PC-9 (cell line): ENCODE measurements around the gene ACOT6. TPM values are rescaled to one million over a fixed set of nuclear protein-coding genes. Genes with fewer than 3 reads are reported as not detected.
A peak's percentile ranks its signal among the peaks of the same experiment; 100 is the strongest.

Experiments used
- BruUV-seq: library from RNA; stranded (reverse); fragments of 400-500 nt; replicated peaks from 2 replicates; lab custom pipeline; 2021; lab: Mats Ljungman, UMichigan
- CTCF ChIA-PET: fragments of 300-600 bp; sonication (Branson Sonifier 250); formaldehyde crosslinking; loops from one replicate; lab custom pipeline; 2022; ENCODE audit warnings: antibody characterized with exemption; lab: Charles Lee
- POLR2A ChIA-PET: fragments of 300-600 bp; sonication (Branson Sonifier 250); formaldehyde crosslinking; loops from one replicate; lab custom pipeline; 2022; ENCODE audit warnings: antibody characterized with exemption; ENCODE audit not compliant: unreplicated experiment; lab: Charles Lee
- DNase-seq, 2 experiments: peaks; one replicate each; pipeline versions ENCODE4 v3.0.0 to v3.0.0-alpha.2; 2015 to 2022; ENCODE audit warnings: mixed read lengths in 1 of 2
- H2AFZ ChIP-seq: fragments of 200-600 bp; sonication (generic); 2 replicates; pipeline ENCODE4 v1.8.1; 2017; ENCODE audit warnings: antibody characterized with exemption
- H3F3A ChIP-seq: fragments of 200-600 bp; sonication (generic); 2 replicates; pipeline ENCODE4 v1.8.1; 2017; ENCODE audit warnings: antibody characterized with exemption, mild to moderate bottlenecking, low read depth; ENCODE audit not compliant: insufficient read depth
- H3K27ac ChIP-seq: fragments of 200-600 bp; sonication (generic); 2 replicates; pipeline ENCODE4 v1.6.1; 2016; ENCODE audit warnings: mixed run types
- H3K27me3 ChIP-seq: fragments of 200-600 bp; sonication (generic); 2 replicates; pipeline ENCODE4 v1.6.1; 2016; ENCODE audit warnings: low read depth, mixed run types; ENCODE audit not compliant: insufficient read depth
- H3K36me3 ChIP-seq: fragments of 200-600 bp; sonication (generic); 2 replicates; pipeline ENCODE4 v1.6.1; 2016; ENCODE audit warnings: low read depth, mixed run types
- H3K4me1 ChIP-seq: fragments of 200-600 bp; sonication (generic); replicated peaks from 2 replicates; pipeline ENCODE4 v1.6.1; 2016; ENCODE audit warnings: mixed run types; ENCODE audit not compliant: insufficient read depth
- H3K4me2 ChIP-seq: fragments of 200-600 bp; sonication (generic); 2 replicates; pipeline ENCODE4 v1.6.1; 2017; ENCODE audit warnings: mixed run types
- H3K4me3 ChIP-seq: fragments of 200-600 bp; sonication (generic); 2 replicates; pipeline ENCODE4 v1.6.1; 2016; ENCODE audit warnings: mixed run types
- H3K79me2 ChIP-seq: fragments of 200-600 bp; sonication (generic); 2 replicates; pipeline ENCODE4 v1.6.1; 2017; ENCODE audit warnings: low read depth, mixed run types
- H3K9me2 ChIP-seq: fragments of 200-600 bp; sonication (generic); 2 replicates; pipeline ENCODE4 v1.8.1; 2017; ENCODE audit warnings: mild to moderate bottlenecking; ENCODE audit not compliant: insufficient read depth
- H3K9me3 ChIP-seq: fragments of 200-600 bp; sonication (generic); 2 replicates; pipeline ENCODE4 v1.8.1; 2016; ENCODE audit warnings: low read depth; ENCODE audit not compliant: insufficient read depth
- H4K20me1 ChIP-seq: fragments of 200-600 bp; sonication (generic); 2 replicates; pipeline ENCODE4 v1.8.1; 2017; ENCODE audit not compliant: insufficient read depth
- CTCF ChIP-seq: fragments of 200-600 bp; sonication (generic); conservative IDR thresholded peaks from 2 replicates; pipeline ENCODE4 v1.6.1; 2017; ENCODE audit warnings: mixed run types, antibody characterized with exemption, mild to moderate bottlenecking, moderate library complexity
- EZH2 ChIP-seq: fragments of 200-600 bp; sonication (generic); IDR thresholded peaks from 2 replicates; pipeline ENCODE4 v1.8.0; 2017; ENCODE audit warnings: antibody characterized with exemption, low read depth
- intact Hi-C: fragments of 100-400 bp; cut with micrococcal nuclease; formaldehyde crosslinking; loops from one replicate; pipeline ENCODE4 v1.10.0; 2022; ENCODE audit not compliant: unreplicated experiment
- total RNA-seq: library from RNA; stranded (reverse); gene quantifications from 2 replicates; pipeline ENCODE4 v1.2.3, GENCODE V29; 2021

Gene ACOT6
- total RNA-seq, 1 experiment from 2014 or later = not detected

GRCh38 chr14:73627151-73627558 is 14.8 kb downstream of the ACOT6 start:
- ChIA-PET CTCF (interaction anchor here (0.7 kb wide), 1 partner anchor 57 kb away, joined by 3 read pairs; no protein-coding TSS in a partner anchor), POLR2A (interaction anchor here (0.5 kb wide), 1 partner anchor 167 kb away, joined by 8 read pairs; no protein-coding TSS in a partner anchor)
- intact Hi-C loops = no loop called here

GRCh38 chr14:73630009-73630780 is 17.9 kb downstream of the ACOT6 start:
- H2AFZ ChIP-seq = 0 out of 2 replicates have a peak overlapping the region, but pooled peaks have one; percentile 41
- no peaks in the 10 kb centered on the region for H3K9me2 ChIP-seq
- ChIA-PET POLR2A (no interaction called here), CTCF (interaction anchor here (0.5 to 0.6 kb wide), 2 partner anchors 122 to 232 kb away, joined by 4 to 5 read pairs; no protein-coding TSS in a partner anchor)
- H3K27ac ChIP-seq = peak overlapping the region; percentile 9; the same call in 1 of the 2 replicates
- no peaks in the 10 kb centered on the region for H4K20me1 ChIP-seq
- TF ChIP-seq CTCF (no peak), EZH2 (no peak)
- no peaks in the 10 kb centered on the region for H3K79me2 ChIP-seq
- no peaks in the 10 kb centered on the region for H3K27me3 ChIP-seq
- no peaks in the 10 kb centered on the region for H3K9me3 ChIP-seq
- intact Hi-C loops = loop anchor here (1.0 kb wide), 1 partner anchor 28 kb away; no protein-coding TSS in a partner anchor
- peak in 1 of 2 experiments; percentile 56 for DNase-seq
- H3K36me3 ChIP-seq = no peaks in the 10 kb centered on the region
- H3K4me1 ChIP-seq = peaks cover 13% of the 10 kb centered on the region
- peaks cover 4% of the 10 kb centered on the region for H3F3A ChIP-seq
- no peak overlapping the region for H3K4me3 ChIP-seq
- BruUV-seq = no TSS peak
- H3K4me2 ChIP-seq = peak overlapping the region; percentile 43; the same call in 1 of the 2 replicates

More at GRCh38 chr14:73627151-73627558, 14.8 kb downstream of the ACOT6 start:
- no TSS peak for BruUV-seq
- Histone ChIP-seq H2AFZ (no peak overlapping the region), H3K4me1 (peaks cover 13% of the 10 kb centered on the region), H3K27me3 (no peaks in the 10 kb centered on the region), H3F3A (peaks cover 4% of the 10 kb centered on the region; the same call in 1 of the 2 replicates), H3K27ac (no peak overlapping the region), H3K4me3 (no peak overlapping the region), H3K9me3 (no peaks in the 10 kb centered on the region), H3K79me2 (no peaks in the 10 kb centered on the region), H3K4me2 (no peak overlapping the region), H3K9me2 (no peaks in the 10 kb centered on the region), H4K20me1 (no peaks in the 10 kb centered on the region), H3K36me3 (no peaks in the 10 kb centered on the region)
- TF ChIP-seq EZH2 (no peak), CTCF (no peak)
- DNase-seq = no peak

GRCh38 chr14:73633116-73634010 is 21.0 kb downstream of the ACOT6 start:
- DNase-seq = peak; percentile 59 to 61
- Histone ChIP-seq H3K4me3 (peak overlapping the region; percentile 58), H4K20me1 (no peaks in the 10 kb centered on the region), H3K27ac (no peak overlapping the region), H3K27me3 (no peaks in the 10 kb centered on the region), H3K36me3 (no peaks in the 10 kb centered on the region), H3K4me1 (peaks cover 13% of the 10 kb centered on the region), H3K9me3 (no peaks in the 10 kb centered on the region), H3K4me2 (peak overlapping the region; percentile 83), H2AFZ (peak overlapping the region; percentile 96), H3K79me2 (no peaks in the 10 kb centered on the region), H3F3A (peaks cover 4% of the 10 kb centered on the region), H3K9me2 (no peaks in the 10 kb centered on the region)
- intact Hi-C loops = loop anchor here (1.0 to 2.0 kb wide), 5 partner anchors 65 to 405 kb away; partner anchors contain the start of gene ACOT2
- TF ChIP-seq EZH2 = no peak
- peak; percentile 93 for TF ChIP-seq CTCF
- ChIA-PET POLR2A (no interaction called here), CTCF (interaction anchor here (1.0 kb wide), 1 partner anchor 20 kb away, joined by 5 read pairs; the partner anchor contains the start of gene ACOT6)
- BruUV-seq = no TSS peak
